ENCODE data around the gene CHST15. TPM values are rescaled to one million over a fixed set of nuclear protein-coding genes. Genes with fewer than 3 reads are reported as not detected.

The CHST15 gene
- total RNA-seq, 3 donors from 2014 or later, result 4.8 to 64.5 (median 10.8) TPM

DNA sequence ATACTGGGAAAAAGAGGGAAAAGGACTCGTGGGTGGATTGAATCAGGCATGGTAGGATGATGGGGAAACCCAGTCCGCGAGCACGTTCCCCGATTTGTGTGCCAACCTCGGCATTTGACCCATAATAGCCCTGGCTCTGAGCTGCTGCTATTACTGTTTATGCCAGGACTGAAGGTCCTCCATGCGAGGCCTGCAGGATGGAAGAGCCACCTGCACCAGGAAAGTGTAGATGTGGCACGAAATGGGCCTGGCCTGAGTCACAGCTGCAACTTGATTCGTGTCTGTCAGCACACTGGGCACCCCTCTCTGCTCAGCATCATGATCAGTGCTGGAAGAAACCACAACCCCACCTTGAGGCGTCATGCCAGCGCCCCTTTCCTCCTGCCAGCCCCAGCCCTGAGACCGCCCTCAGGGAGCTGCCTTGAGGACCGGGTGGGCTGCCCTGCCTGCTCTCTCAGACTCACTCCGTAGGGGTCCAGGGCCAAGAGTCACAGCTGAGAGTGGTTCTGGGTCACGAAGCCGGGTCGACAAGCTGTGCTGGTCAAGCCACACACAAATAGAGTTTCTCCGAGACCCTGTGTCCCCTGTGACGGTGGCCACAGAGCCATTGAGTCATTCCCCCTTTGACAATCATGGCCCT, 74.4 kb downstream of the CHST15 start:
- Histone ChIP-seq H3K9me3 (no peaks in the 10 kb centered on the region), H3K4me3 (no peak overlapping the region), H3K4me1 (ENCODE audit: low read depth) (no peaks in the 10 kb centered on the region), H3K36me3 (ENCODE audit: low read depth) (no peaks in the 10 kb centered on the region)
- TF ChIP-seq, protein P1, sequence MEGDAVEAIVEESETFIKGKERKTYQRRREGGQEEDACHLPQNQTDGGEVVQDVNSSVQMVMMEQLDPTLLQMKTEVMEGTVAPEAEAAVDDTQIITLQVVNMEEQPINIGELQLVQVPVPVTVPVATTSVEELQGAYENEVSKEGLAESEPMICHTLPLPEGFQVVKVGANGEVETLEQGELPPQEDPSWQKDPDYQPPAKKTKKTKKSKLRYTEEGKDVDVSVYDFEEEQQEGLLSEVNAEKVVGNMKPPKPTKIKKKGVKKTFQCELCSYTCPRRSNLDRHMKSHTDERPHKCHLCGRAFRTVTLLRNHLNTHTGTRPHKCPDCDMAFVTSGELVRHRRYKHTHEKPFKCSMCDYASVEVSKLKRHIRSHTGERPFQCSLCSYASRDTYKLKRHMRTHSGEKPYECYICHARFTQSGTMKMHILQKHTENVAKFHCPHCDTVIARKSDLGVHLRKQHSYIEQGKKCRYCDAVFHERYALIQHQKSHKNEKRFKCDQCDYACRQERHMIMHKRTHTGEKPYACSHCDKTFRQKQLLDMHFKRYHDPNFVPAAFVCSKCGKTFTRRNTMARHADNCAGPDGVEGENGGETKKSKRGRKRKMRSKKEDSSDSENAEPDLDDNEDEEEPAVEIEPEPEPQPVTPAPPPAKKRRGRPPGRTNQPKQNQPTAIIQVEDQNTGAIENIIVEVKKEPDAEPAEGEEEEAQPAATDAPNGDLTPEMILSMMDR (IDR thresholded peaks at IDR 0.05), result no peak
- intact Hi-C loops (cut with DNase I, micrococcal nuclease), result no loop called here
- DNase-seq, result peak in 1 of 3 donors; percentile 19
- ATAC-seq, result no peak

- no peak overlapping the region for H3K4me3 ChIP-seq
- ATAC-seq (no peak), DNase-seq (peak in 1 of 3 donors; percentile 31)
- TF ChIP-seq, protein P1 (IDR thresholded peaks at IDR 0.05), result no peak
- H3K9me3 ChIP-seq, result peaks cover 6% of the 10 kb centered on the region
- intact Hi-C loops (cut with DNase I, micrococcal nuclease), result no loop called here
- no peaks in the 10 kb centered on the region for H3K4me1 ChIP-seq (ENCODE audit: low read depth)
- no peaks in the 10 kb centered on the region for H3K36me3 ChIP-seq (ENCODE audit: low read depth)
Measured at GRCh38 chr10:124017729-124018128, 75.7 kb downstream of the CHST15 start.

- intact Hi-C loops (cut with DNase I, micrococcal nuclease), result no loop called here
- TF ChIP-seq, protein P1 (IDR thresholded peaks at IDR 0.05), result no peak
- peaks cover 6% of the 10 kb centered on the region for H3K9me3 ChIP-seq
- DNase-seq, result peak in 1 of 3 donors; percentile 22
- no peaks in the 10 kb centered on the region for H3K36me3 ChIP-seq (ENCODE audit: low read depth)
- H3K4me1 ChIP-seq (ENCODE audit: low read depth), result no peaks in the 10 kb centered on the region
- no peak for ATAC-seq
- H3K4me3 ChIP-seq, result no peak overlapping the region
Measured at GRCh38 chr10:124016804-124017375, 76.5 kb downstream of the CHST15 start.

DNA sequence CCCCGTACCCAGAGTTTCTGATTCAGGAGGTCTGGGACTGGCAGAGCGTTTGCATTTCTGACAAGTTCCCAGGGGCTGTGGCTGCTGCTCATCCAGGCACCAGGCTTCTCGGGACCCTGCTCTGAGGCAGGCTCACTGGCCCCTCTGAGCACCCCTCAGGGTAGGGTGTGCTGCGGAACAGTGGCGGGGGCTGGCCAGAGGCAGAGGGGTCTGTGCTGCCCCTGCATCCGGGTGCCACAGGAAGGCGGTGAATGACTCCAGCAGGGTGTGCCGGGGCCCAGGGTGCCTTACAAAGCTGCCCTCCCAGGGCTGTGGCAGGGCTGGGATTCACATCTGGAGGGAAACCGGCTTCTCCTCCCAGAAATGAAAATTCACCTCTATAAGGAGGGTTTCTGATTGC, 77.4 kb downstream of the CHST15 start:
- DNase-seq (peak in 1 of 3 donors; percentile 33), ATAC-seq (no peak)
- H3K9me3 ChIP-seq, result peaks cover 6% of the 10 kb centered on the region
- no peaks in the 10 kb centered on the region for H3K4me1 ChIP-seq (ENCODE audit: low read depth)
- TF ChIP-seq, protein P1 (IDR thresholded peaks at IDR 0.05), result no peak
- intact Hi-C loops (cut with DNase I, micrococcal nuclease), result no loop called here
- H3K4me3 ChIP-seq, result no peak overlapping the region
- H3K36me3 ChIP-seq (ENCODE audit: low read depth), result no peaks in the 10 kb centered on the region

GRCh38 chr10:124014416-124015154, 78.8 kb downstream of the CHST15 start:
- TF ChIP-seq, protein P1 (IDR thresholded peaks at IDR 0.05), result no peak
- Histone ChIP-seq H3K9me3 (peaks cover 6% of the 10 kb centered on the region), H3K36me3 (ENCODE audit: low read depth) (no peaks in the 10 kb centered on the region), H3K4me1 (ENCODE audit: low read depth) (no peaks in the 10 kb centered on the region), H3K4me3 (no peak overlapping the region)
- ATAC-seq (no peak), DNase-seq (peak in 1 of 3 donors; percentile 29)
- intact Hi-C loops (cut with DNase I, micrococcal nuclease), result no loop called here
